ENCODE results near the gene DLG1.

DLG1 gene

DNA sequence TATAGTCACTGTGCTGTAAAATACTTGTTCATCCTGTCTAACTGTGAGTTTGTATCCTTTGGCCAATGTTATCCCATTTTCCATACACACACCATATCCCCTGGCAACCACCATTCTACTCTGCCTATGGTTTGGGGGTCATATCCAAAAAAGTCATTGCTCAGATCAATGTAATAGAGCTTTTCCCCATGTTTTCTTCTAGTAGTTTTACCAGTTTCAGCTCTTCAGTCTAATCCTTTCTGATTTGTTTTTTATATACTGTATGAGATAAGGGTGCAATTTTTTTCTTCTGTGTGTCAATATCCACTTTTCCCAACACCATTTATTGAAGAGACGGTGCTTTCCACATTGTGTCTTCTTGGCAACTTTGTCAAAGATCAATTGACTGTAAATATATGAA is 14.0 kb upstream of the DLG1 start:
- no peak for DNase-seq

DNA sequence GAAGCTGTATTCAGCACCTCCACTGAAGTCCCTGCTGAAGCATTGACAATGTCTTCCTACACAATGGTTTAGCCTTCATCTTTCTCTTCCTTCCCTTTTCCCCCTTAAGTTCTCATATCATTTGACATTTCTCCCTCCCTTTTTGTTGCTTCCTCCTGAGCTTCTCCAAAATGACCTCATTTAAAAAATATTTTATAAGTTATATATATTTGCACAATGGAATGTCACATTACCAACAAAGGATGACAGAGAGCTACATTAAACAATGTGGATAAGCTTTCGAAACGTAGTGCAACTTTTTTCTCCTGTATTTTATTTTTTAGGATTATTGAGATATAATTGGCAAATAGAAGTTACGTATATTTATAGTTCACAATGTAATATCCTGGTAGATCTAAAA is 13.2 kb upstream of the DLG1 start:
- DNase-seq = no peak

DNA sequence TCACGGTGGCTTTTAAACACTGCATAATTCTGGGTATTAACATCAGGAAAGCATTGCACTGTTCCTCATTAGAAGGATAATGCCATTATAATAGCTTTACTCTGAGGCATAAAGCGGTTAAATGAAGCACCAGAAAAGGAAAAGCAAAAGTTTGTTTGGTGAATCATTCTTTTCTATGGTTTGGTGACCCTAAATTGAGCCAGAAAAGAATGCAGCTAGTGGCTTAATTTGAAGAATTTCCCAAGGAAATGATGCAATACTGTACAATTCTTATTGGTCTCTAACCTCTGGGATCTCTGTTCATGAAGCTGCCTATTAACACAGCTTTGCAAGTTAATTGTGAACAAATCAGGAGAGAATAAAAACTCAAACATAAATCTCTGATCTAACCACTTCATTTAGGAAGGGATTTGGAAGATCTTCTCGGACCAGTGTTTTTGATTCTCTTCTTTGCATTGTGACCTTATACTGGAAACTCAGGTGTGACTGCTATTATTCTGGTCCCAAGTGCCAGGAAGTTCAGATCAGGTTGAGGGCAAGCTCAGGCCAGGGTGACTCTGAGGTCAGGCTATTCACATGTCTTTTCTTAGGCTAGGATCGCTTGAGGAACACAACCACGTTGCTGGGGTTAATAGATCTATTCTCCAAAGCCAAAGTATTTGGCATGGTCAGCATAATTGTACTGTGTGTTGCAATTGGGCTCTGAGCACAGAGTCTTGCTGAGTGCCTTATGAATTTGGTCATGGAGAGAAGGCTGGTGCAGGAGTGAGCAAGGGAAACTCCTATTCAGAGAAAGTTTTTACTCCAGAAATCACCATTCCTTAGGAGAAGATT is 11.3 kb upstream of the DLG1 start:
- no peak for DNase-seq

DNA sequence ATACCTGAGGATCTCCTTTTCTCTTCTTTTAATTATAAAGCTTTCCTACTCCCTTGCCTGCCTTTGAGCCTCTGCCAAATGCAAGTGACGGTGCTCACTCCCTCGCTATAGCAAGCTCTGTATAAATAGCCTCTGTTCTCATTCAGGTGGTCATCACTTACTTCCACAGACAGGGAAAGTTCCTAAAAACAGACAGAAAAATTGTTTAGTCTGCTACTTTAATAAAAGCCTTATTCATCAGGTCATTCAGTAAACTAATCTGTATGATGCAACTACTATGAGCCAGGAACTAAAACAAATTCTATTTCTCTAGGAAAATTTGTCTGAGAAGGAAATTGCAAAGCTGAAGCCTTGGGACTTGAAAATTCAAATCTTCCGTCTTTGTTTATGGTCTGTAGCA is 10.2 kb upstream of the DLG1 start:
- no peak for DNase-seq

DNA sequence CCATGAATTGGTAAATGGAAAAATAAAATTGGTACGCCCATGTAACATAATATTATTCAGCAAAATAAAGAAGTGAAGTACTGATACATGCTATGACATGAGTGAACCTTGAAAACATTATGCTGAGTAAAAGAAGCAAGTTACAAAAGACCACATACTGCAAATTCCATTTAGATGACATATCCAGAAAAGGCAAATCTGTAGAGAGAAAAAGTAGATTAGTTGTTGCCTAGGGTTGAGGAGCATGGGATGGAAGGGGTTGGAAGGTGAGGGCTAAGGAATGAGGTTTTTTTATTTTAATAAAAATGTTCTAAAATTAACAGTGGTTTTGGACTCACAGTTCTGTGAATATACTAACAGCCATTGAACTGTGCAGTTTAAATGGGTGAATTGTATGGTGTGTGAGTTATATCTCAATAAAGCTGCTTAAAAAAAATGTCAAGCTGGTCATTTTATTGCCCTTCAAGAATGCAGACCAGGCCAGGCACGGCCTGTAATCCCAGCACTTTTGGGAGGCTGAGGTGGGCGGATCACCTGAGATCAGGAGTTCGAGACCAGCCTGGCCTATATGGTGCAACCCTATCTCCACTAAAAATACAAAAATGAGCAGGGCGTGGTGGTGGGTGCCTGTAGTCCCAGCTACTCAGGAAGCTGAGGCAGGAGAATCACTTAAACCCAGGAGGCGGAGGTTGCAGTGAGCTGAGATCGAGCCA is 8.1 kb upstream of the DLG1 start:
- DNase-seq = no peak

DNA sequence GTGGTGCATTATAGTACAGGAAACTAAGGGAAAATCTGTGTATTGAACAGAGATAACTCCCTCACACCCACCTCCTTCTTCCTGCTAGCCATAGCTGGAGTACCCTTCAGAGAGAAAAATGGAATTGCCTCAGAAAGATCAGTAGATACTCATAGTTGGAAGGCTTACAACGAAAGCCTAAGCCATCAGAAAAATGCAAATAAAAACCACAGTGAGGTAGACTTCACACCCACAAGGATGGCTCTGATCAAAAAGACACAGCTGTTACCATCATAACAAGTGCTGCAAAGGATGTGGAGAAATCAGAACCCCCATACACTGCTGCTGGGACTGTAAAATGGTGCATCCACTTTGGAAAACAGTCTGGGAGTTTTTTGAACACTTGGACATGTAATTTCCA is 7.4 kb upstream of the DLG1 start:
- no peak for DNase-seq

DNA sequence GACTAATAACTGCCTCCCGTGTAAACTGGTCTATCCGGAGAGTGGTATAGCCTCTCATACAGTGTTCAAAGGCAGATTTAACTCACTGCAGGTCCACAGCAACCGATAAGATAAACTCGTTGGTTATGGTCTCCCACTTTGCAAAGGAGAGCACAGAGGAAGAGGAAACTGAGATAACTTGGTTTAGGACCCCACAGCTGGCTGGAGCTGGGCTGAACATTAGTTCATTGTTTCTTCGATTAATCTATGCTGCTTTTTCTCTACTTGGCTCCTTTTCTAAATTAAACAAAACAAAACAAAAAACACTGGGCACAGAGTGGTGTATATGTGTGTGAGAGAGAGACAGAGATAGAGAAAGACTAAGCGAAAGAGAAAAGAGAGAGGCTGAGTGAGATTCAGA is 5.0 kb upstream of the DLG1 start:
- DNase-seq = no peak

DNA sequence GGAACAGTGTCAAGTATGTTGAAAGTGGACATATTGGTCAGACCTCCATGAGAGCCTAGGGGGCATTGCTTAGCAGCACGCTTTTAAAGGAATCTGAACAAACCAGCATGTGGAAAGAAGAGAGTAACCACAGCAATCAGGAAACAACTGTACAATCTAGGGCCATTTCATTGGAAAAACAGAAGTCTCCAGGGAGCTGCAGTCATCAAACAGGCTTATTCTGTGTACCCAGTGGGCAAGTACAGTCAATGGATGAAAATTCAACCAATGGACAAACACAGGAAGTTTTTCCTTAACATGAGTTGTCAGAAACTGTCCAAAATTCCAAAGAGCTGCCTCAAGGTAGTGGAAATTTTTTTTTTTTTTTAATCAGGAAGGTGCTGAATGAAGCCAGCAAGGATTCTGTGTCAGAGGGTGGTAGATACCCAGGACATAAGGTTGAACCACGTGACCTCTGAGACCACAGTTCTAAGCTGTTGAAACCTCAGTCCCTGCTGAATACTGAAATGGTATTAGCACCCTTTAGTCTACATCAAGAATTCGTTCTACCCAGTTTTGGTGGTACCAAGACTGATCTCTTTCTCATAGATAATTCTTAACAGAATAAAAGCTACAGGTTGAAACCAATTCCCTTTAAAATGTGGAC is 4.4 kb upstream of the DLG1 start:
- DNase-seq = no peak

DNA sequence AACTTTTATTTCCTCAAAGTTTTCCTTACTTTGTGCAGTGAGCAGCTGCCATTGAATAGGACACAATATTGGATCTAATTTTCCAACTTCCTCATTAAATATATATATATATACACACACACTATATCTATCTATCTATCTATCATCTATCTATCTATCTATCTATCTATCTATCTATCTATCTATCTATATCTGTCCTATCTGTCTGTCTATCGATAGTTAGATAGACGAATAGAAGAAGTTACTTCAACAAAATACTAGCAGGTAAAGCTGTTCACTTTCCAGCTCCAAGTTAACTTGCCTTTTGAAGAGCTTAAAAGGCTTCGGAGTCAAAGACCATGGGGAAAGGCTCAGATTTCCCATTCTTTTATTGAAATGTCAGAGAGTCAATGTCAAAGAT is 3.6 kb upstream of the DLG1 start:
- no peak for DNase-seq

DNA sequence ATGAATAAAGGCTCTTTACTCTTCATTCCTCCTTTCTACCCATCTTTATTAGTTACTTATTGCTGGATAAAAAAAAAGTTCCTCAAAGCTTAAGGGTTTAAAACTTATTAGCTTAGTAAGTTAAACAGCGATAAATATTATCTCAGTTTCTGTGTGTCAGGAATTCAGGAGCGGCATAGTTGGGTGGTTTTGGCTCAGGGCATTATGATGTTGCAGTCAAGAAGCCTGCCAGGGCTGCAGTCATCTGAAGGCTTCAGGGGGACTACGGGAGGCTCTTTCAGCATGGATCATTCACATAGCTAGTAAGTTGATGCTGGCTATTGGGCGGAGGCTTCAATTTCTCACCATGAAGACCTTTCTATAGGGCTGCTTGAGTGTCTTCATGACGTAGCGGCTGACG is 1.9 kb upstream of the DLG1 start:
- DNase-seq = no peak

DNA sequence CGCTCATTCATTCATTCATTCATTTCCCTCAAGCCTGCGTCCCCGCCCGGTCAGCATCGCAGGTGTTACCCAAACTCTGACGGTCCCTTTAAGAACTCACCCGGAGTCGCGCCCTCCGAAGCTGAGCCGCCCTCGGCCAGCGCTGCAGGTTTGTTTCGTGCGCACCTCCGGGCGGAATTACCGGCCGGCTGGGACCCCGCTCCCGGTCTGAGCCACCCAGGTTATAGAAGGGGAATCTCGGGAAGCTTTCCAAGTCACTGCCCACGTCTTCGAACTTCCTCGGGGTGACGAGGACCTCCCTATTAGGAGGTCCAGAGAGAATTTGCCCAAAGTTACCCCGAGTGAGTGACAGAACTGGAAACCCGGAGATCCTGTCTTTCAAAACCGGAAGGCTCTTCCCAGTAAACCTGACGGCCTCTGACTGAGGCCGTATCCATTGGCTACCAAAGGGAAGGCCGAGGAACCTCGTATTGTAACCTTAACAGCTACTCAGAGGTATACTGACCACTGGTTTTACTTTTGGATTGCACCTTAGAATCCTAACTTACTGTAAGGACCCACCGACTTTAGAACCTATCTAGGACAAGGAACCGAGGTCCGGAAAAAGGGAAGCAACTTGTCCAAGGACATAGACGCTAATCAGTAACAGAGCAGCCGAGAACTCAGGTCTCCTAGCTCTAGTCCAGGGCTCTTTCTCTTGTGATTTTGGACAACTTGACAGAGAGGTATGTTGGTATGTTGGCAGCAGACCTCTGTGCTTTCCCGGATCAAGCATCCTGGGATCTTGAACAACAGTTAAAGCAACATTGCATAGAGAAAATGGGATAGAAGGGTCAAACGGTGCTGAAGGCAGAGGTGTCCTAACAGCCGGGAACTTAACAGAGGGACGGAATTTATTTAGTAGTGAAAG is 788 bp upstream of the DLG1 start:
- DNase-seq = peak; percentile 36 to 39

DNA sequence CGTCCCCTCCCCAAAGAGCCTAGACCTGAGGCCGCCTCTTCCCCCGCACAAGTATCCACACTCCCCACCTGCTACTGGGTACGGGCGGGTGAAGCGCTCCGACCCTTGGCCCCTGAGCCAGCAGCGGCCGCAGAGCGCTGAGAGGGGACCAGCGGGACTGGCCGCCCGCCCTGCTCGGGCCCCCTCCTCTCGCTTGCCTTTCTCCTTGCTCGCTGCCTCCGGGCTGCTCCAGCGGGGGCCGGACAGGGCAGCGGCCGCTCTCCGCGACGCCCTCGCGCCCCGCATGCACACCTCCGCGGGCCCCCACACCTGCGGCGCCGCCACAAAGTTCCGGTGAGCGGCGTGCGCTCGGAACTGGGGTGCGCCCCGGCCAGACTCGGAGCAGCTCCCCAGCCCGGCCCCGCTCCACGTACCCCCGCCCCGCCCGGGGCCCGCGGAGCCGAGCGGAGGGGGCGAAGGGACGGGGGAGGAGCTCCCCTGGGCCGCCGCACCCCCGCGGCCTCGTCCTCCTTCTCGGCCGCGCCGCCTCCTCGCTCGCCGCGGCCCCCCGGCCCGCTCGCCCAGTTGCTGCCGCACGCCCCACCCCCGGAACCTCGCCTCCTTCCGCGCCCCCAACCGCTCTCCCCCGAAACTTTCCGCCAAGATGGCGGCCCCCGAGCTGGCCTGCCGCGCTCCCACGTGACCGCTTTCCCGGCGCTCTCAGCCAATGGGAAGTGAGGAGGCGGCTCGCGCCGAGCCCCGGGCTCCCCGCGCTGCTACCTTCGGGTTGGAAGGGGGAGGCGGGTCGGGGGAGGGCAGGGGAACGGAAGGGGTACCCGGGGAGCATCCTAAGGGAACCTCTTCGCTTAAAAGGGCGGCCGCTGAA is 704 bp downstream of the DLG1 start:
- DNase-seq = peak; percentile 89 to 91

DNA sequence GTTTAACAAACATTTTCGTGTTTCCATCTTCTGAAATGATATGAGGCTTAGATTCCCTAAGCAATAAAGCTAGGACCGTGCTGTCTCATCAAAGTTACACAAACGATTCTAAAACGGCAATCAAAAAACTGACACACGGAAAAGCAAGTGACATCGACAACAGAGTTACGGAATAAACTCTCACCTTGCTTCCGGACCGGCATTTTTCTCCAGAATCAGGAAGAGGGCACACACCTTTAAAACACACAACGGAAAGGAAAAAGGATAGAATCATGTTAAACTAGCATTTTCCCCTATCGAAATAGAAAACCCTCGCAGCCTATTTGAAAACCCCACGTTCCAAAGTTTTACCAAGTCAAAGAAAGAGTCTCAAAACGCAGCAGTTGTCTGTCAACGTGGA is 1.4 kb downstream of the DLG1 start:
- no peak for DNase-seq

DNA sequence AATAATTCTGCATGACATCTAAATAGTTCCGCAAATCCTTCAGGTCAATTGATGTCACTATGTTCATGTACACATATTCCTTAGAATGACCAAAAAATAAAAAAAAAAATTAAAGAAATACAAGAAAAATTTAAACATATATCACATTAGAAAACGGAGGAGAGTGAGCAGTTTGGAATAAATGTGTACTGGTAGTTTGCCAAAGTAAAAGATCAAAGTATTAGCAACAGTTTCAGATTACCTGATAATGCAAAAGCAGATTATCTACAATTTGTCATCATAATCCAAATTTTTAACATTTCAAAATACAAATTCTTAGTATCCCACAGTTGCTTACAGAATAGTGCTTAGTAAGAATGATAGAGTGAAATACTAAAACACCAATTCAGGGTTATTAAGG is 1.9 kb downstream of the DLG1 start:
- DNase-seq = no peak

DNA sequence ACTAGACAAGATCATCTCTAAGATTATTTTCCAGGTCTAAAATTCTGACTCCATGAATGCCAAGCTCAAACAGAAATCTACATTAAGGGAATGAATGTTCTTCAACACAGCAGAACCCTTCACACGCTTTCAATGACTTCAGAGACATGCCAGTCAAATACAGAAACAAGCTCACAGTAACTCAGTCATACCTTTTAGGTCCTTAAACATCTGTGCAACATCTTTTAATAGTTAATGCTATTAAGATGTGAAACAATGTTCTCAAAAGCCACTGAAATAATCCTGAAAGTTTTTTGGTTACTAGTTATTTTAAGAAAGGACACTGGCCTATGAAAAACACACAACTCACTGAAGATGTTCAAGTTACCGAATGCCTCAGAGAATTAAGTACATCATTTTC is 2.5 kb downstream of the DLG1 start:
- DNase-seq = no peak

DNA sequence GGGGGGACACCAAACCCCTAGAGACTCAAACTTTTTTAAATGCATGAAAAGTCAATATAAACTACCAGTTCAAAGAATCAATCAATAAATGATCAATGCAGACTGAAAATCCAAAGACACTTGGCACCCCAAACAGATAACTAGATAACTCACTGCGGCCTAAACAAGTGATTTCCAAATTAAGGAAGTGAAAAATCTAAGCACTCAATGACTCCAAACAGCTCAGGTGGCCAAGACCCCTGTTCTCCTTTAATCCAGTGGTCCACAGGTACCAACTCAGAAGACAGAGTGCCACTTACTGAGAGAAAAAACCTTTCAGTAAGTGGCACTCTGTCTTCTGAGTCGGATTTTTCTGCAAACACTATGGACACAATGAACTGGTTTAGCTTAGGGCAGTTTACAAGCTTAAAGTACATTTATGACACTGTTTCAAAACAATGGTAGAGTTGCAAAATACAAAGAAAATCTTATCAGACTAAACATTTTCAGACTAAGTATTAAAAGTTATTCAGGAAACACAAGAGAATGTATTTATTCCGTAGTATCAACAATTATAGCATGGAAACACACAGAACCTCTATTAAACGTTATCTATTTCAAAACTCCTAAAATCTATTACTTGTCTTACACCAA is 4.7 kb downstream of the DLG1 start:
- no peak for DNase-seq

DNA sequence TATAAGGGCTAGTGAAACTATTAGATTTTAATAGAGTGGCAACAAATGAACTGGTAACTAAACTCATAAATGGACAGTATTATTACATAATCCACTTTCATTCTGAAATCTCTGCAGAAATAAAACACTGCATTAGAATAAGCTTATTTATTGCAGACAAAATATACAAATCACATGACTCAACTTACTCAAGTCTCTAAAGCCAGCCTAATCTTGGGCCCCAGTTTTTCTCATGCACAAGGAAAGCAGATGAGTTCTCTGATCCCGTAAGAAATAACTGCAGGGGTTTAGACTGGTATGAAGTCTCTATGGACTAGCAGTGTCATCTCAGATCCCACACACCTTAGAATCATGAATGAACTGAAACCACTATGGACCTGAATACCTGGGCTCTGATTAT is 5.8 kb downstream of the DLG1 start:
- no peak for DNase-seq

DNA sequence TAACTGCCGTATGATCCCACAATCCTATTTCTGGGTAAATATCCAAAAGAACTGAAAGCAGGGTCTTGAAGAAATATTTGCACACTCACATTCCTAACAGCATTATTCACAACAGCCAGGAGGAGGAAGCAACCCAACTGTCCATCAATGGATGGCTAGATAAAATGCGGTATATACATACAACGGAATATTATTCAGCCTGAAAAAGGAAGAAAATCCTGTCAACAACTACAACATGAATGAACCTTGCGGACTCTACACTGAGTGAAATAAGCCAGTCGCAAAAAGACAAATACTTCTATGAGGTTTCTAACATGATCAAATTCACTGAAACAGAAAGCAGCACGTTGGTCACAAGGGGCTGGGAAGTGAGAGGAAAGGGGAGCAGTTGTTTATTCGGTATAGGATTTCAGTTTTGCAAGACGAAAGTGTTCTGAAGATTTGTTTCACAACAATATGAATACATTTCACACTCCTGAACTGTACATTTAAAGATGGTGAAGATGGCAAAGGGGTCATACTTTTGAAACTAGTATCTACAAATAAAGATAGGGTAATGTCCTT is 6.2 kb downstream of the DLG1 start:
- no peak for DNase-seq

DNA sequence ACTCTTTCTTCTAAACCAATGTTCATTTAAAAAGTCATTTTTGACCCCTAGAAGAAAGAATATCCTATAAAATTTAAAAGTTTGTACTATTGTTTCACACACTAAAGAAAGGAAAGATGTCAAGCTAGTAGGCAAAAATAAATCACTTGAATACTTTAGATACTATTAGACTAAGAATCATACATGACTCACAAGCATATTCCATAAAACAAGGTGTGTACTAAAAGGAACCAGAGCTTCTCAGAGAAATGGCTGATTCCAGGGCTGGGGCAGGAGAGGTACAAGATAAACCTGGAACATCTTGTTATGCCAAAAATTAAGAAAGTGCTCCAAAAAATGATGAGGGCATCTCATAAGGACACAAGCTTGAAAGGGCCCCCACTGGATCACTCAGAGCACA is 8.7 kb downstream of the DLG1 start:
- DNase-seq = no peak

DNA sequence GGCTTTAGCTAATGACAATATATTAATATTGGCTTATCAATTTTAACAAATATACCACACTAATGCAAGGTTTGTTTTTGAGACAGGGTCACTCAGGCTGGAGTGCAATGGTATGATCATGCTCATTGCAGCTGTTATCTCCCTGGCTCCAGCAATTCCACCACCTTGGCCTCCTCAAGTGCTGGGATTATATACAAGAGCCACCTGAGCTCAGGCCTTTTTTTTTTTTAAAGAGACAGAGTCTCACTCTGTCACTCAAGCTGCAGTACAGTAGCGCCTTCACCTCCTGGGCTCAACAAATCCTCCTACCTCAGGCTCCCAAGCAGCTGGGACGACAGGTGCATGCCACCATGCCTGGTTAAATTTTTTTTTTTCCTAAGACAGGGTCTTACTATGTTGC is 11.7 kb downstream of the DLG1 start:
- DNase-seq = no peak

DNA sequence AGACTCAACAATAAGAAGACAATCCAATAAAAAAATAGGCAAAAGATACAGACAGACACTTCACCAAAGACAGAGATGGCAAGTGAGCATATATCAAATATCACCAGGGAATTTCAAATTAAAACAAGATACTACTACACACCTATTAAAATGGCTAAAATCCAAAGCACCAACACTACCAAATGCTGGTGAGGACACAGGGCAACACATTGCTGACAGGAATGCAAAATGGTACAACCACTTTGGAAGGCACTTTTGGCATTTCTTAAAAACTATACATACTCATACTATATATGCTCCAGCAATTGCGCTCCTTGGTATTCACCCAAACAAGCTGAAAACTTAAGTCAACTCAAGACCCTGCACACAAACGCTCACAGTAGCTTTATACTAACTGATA is 12.9 kb downstream of the DLG1 start:
- DNase-seq = no peak

All from stimulated activated CD4-positive, alpha-beta T cell treated with anti-CD3 and anti-CD28 coated beads, Interleukin-2, amount 100 ng/mL, for 24 hours (primary cell).